K562 treated with DMSO at 1 percent for 24 hours (cell line): ENCODE data around the gene ZBTB45. TPM values are rescaled to one million over a fixed set of nuclear protein-coding genes. Genes with fewer than 3 reads are reported as not detected.

Experiments used
- total RNA-seq: library from RNA; unstranded; fragments of 300-600 nt; gene quantifications from 2 replicates; pipeline ENCODE4 v1.2.3, GENCODE V29; 2022; ENCODE audit warnings: low read depth; ENCODE audit not compliant: insufficient read depth

Gene ZBTB45
- total RNA-seq, result 20.5 and 25.2 TPM in 2 replicates

GRCh38 chr19:58519355-58520256 is at the start of gene ZBTB45:
ZBTB45 (minus strand) TSS chr19:58519810; CDS start chr19:58517673, 2,137 bp downstream.

GRCh38 chr19:58558066-58558622 is 38.5 kb upstream of the ZBTB45 start, which contains the start of gene UBE2M:
UBE2M (minus strand) TSS chr19:58558611; CDS start chr19:58558381, 230 bp downstream.

GRCh38 chr19:58554494-58555368 is 35.1 kb upstream of the ZBTB45 start, which contains the start of gene CHMP2A:
CHMP2A (minus strand) TSS chr19:58555105; CDS start chr19:58554212, 893 bp downstream.

GRCh38 chr19:58543826-58544590 is 24.4 kb upstream of the ZBTB45 start, which contains the start of gene TRIM28:
TRIM28 (plus strand) TSS chr19:58544064; CDS start chr19:58544758, 694 bp downstream.

GRCh38 chr19:58511353-58512208 is 8.0 kb downstream of the ZBTB45 start, which contains the start of gene SLC27A5:
SLC27A5 (minus strand) TSS chr19:58511992; CDS start chr19:58511955, 37 bp downstream.

GRCh38 chr19:58475714-58476497 is 43.7 kb downstream of the ZBTB45 start, which contains the start of gene ZNF446:
ZNF446 (plus strand) TSS chr19:58476352; CDS start chr19:58477219, 867 bp downstream.

GRCh38 chr19:58466760-58467589 is 52.6 kb downstream of the ZBTB45 start, which contains the start of gene ZNF324:
ZNF324 (plus strand) TSS chr19:58467080; CDS start chr19:58469186, 2,106 bp downstream.

Other genes starting within 250 kb of the ZBTB45 start
- gene ZNF8, start 240.9 kb downstream of the ZBTB45 start, total RNA-seq, result 1.5 and 1.7 TPM in 2 replicates
- gene ERVK3-1, start 214.4 kb downstream of the ZBTB45 start, total RNA-seq, result 79.3 and 90.5 TPM in 2 replicates
- 2.2 and 3.1 TPM in 2 replicates for gene ZSCAN22, start 192.8 kb downstream of the ZBTB45 start, total RNA-seq
- 53.9 and 61.3 TPM in 2 replicates for gene A1BG, start 166.3 kb downstream of the ZBTB45 start, total RNA-seq
- gene ZNF497, start 157.1 kb downstream of the ZBTB45 start, total RNA-seq, result 6.2 and 6.8 TPM in 2 replicates
- 5.8 and 6.7 TPM in 2 replicates for gene ZNF837, start 138.8 kb downstream of the ZBTB45 start, total RNA-seq
- 5,699 and 5,966 TPM in 2 replicates for gene RPS5, start 132.5 kb downstream of the ZBTB45 start, total RNA-seq
- gene RNF225, start 124.2 kb downstream of the ZBTB45 start, total RNA-seq, result not detected in 2 replicates
- gene ZNF584, start 111.2 kb downstream of the ZBTB45 start, total RNA-seq, result 31.3 and 34.8 TPM in 2 replicates
- gene ZNF132, start 79.7 kb downstream of the ZBTB45 start, total RNA-seq, result 0.44 and 1.00 TPM in 2 replicates
- 7.5 and 10.6 TPM in 2 replicates for gene ZNF324B, start 68.2 kb downstream of the ZBTB45 start, total RNA-seq
- gene ZNF324, start 52.7 kb downstream of the ZBTB45 start, total RNA-seq, result 16.9 and 19.2 TPM in 2 replicates
- 15.2 and 15.7 TPM in 2 replicates for gene ZNF446, start 43.5 kb downstream of the ZBTB45 start, total RNA-seq
- gene SLC27A5, start 7.8 kb downstream of the ZBTB45 start, total RNA-seq, result 19.7 and 26.5 TPM in 2 replicates
- gene TRIM28, start 24.3 kb upstream of the ZBTB45 start, total RNA-seq, result 902 and 994 TPM in 2 replicates
- gene CHMP2A, start 35.3 kb upstream of the ZBTB45 start, total RNA-seq, result 154 and 169 TPM in 2 replicates
- 151 and 152 TPM in 2 replicates for gene UBE2M, start 38.8 kb upstream of the ZBTB45 start, total RNA-seq
- 20.4 and 23.0 TPM in 2 replicates for gene MZF1, start 53.5 kb upstream of the ZBTB45 start, total RNA-seq